Stimulated activated CD4-positive, alpha-beta T cell treated with anti-CD3 and anti-CD28 coated beads, Interleukin-2, amount 100 ng/mL, for 48 hours (primary cell): Measurements from ENCODE around the gene VTI1B.
"Not testable (repeated sequence)": the region's sequence is repeated elsewhere in the genome, so short reads cannot be mapped to it uniquely, and the experiment has no call there.

Source experiments
- DNase-seq, 2 donors: peaks; one replicate each; pipeline ENCODE4 v3.0.0-alpha.2; 2020

The VTI1B gene

GRCh38 chr14:67626131-67626530, 48.3 kb downstream of the VTI1B start:
- not testable (repeated sequence) for DNase-seq

GRCh38 chr14:67623114-67623513, 51.3 kb downstream of the VTI1B start:
- no peak for DNase-seq

GRCh38 chr14:67622675-67623074, 51.8 kb downstream of the VTI1B start:
- peak in 1 of 2 donors; percentile 9 for DNase-seq

GRCh38 chr14:67620217-67620785, 54.1 kb downstream of the VTI1B start:
- DNase-seq: no peak

- peak; percentile 94 to 98 for DNase-seq
Observed at GRCh38 chr14:67619446-67620216, 54.8 kb downstream of the VTI1B start, which contains the start of gene ARG2. TSS of gene ARG2 (plus strand) at chr14:67619920. CDS start at chr14:67619978, 58 bp downstream.

GRCh38 chr14:67618617-67619063, 55.8 kb downstream of the VTI1B start:
- DNase-seq: no peak

- no peak for DNase-seq
Observed at GRCh38 chr14:67610491-67610890, 63.9 kb downstream of the VTI1B start.

GRCh38 chr14:67609642-67610310, 64.7 kb downstream of the VTI1B start:
- no peak for DNase-seq

- no peak for DNase-seq
Observed at GRCh38 chr14:67607646-67608045, 66.8 kb downstream of the VTI1B start.

GRCh38 chr14:67602995-67603545, 71.4 kb downstream of the VTI1B start:
- DNase-seq: no peak

- no peak for DNase-seq
Observed at GRCh38 chr14:67602076-67602475, 72.4 kb downstream of the VTI1B start.

GRCh38 chr14:67600562-67600974, 73.9 kb downstream of the VTI1B start:
- not testable (repeated sequence) for DNase-seq

GRCh38 chr14:67599698-67600561, 74.5 kb downstream of the VTI1B start, which contains the start of gene PIGH:
TSS of gene PIGH (minus strand) at chr14:67600268. CDS start at chr14:67600203, 65 bp downstream.
- peak; percentile 93 to 95 for DNase-seq
